ENCODE data around the gene ADAM12.

GRCh38 chr10:125982260-125982948 is 405.9 kb downstream of the ADAM12 start:
- TF ChIP-seq CTCF (IDR thresholded peaks at IDR 0.05; ENCODE audit: low read depth, low read length) = peak; percentile 61
- no peak for TF ChIP-seq EZH2phosphoT487 (IDR thresholded peaks at IDR 0.05; ENCODE audit: low read depth)

Data from OCI-LY3 (cell line).